HG03060 (cell line): ENCODE measurements around the gene CCDC8.
"Not testable (repeated sequence)": the region's sequence is repeated elsewhere in the genome, so short reads cannot be mapped to it uniquely, and the experiment has no call there.

Experiments used
- ATAC-seq: cut with Tn5 transposase; IDR thresholded peaks from one replicate; pipeline ENCODE4 v1.9.1; 2021; ENCODE audit warnings: low read depth, moderate number of reproducible peaks; ENCODE audit not compliant: unreplicated experiment

Gene CCDC8

GRCh38 chr19:46413262-46414031, at the start of gene CCDC8:
Gene CCDC8 (minus strand): TSS chr19:46413564. CDS start chr19:46412810, 754 bp downstream.
- no peak for ATAC-seq

GRCh38 chr19:46461537-46461936, 48.2 kb upstream of the CCDC8 start:
- no peak for ATAC-seq

GRCh38 chr19:46460981-46461380, 47.6 kb upstream of the CCDC8 start:
- no peak for ATAC-seq

- no peak for ATAC-seq
Measured at GRCh38 chr19:46460055-46460454, 46.7 kb upstream of the CCDC8 start.

- no peak for ATAC-seq
Measured at GRCh38 chr19:46456930-46457329, 43.6 kb upstream of the CCDC8 start.

GRCh38 chr19:46454244-46454643, 40.9 kb upstream of the CCDC8 start:
- ATAC-seq: no peak

GRCh38 chr19:46453661-46454060, 40.3 kb upstream of the CCDC8 start:
- no peak for ATAC-seq

- ATAC-seq: no peak
Measured at GRCh38 chr19:46452186-46452585, 38.8 kb upstream of the CCDC8 start.

GRCh38 chr19:46451352-46451751, 38.0 kb upstream of the CCDC8 start:
- ATAC-seq: no peak

- no peak for ATAC-seq
Measured at GRCh38 chr19:46450737-46451136, 37.4 kb upstream of the CCDC8 start.

GRCh38 chr19:46449228-46449627, 35.9 kb upstream of the CCDC8 start:
- ATAC-seq: no peak

- ATAC-seq: no peak
Measured at GRCh38 chr19:46448601-46449000, 35.2 kb upstream of the CCDC8 start.

- ATAC-seq: no peak
Measured at GRCh38 chr19:46447824-46448223, 34.5 kb upstream of the CCDC8 start.

- no peak for ATAC-seq
Measured at GRCh38 chr19:46447006-46447405, 33.6 kb upstream of the CCDC8 start.

- no peak for ATAC-seq
Measured at GRCh38 chr19:46446021-46446420, 32.7 kb upstream of the CCDC8 start.

GRCh38 chr19:46442808-46443450, 29.6 kb upstream of the CCDC8 start:
- ATAC-seq: no peak

GRCh38 chr19:46441866-46442265, 28.5 kb upstream of the CCDC8 start:
- ATAC-seq: no peak

- not testable (repeated sequence) for ATAC-seq
Measured at GRCh38 chr19:46435689-46436088, 22.3 kb upstream of the CCDC8 start.

GRCh38 chr19:46435009-46435408, 21.6 kb upstream of the CCDC8 start:
- no peak for ATAC-seq

GRCh38 chr19:46433470-46433869, 20.1 kb upstream of the CCDC8 start:
- not testable (repeated sequence) for ATAC-seq

- no peak for ATAC-seq
Measured at GRCh38 chr19:46431824-46432223, 18.5 kb upstream of the CCDC8 start.

GRCh38 chr19:46429999-46430398, 16.6 kb upstream of the CCDC8 start:
- ATAC-seq: no peak
